WERI-Rb-1 (cell line): ENCODE results near the gene SHTN1.

Experiments used
- DNase-seq: peaks from one replicate; pipeline ENCODE4 v3.0.0-alpha.2; 2020
- H3K27ac ChIP-seq: fragments of 250-450 bp; sonication (Bioruptor Pico); 2 replicates; pipeline ENCODE4 v1.5.1; 2020; ENCODE audit warnings: mild to moderate bottlenecking, moderate library complexity
- H3K27me3 ChIP-seq: fragments of 250-450 bp; sonication (Bioruptor Pico); 2 replicates; pipeline ENCODE4 v1.5.1; 2021; ENCODE audit warnings: mild to moderate bottlenecking, low read depth, moderate library complexity; ENCODE audit not compliant: insufficient read depth, severe bottlenecking
- H3K36me3 ChIP-seq: fragments of 250-450 bp; sonication (Bioruptor Pico); 2 replicates; pipeline ENCODE4 v1.5.1; 2020; ENCODE audit warnings: mild to moderate bottlenecking, moderate library complexity
- H3K4me3 ChIP-seq: 2 replicates; pipeline ENCODE4 v1.5.1; 2011; ENCODE audit warnings: low read depth, mild to moderate bottlenecking, control low read depth, low read length
- H3K9me3 ChIP-seq: fragments of 250-450 bp; sonication (Bioruptor Pico); 2 replicates; pipeline ENCODE4 v1.5.1; 2021; ENCODE audit warnings: mild to moderate bottlenecking, moderate library complexity; ENCODE audit not compliant: severe bottlenecking
- TF ChIP-seq, protein P1 (sequence below): IDR thresholded peaks from 2 replicates; pipeline ENCODE4 v1.5.1; 2011; ENCODE audit warnings: low read depth, mild to moderate bottlenecking, control low read depth, inconsistent platforms, low read length

SHTN1 gene

DNA sequence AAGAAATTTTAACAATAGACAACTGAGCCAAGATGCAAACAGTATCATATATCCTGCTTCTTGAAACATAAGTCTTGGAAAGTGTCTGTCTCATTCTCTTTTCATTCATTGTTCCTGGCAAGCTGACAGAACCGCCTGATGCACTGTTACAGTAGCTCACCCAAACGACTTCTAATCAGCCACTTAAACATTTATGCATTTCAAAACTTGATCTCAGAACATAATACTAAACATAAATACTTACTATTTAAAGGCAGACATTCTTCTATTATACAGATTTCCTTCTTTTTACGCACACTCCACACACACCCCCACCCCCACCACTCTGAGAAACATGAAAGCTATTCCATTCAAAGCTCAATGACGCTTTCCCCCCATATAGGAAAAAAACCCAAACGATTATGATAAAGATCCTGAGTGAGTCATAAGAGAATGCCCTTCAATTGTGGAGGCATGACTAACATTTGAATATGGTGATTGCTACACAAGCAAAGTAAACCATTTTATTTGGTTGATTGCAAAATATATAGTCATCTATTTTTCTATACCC lies 30.5 kb downstream of the SHTN1 start:
- DNase-seq: no peak
- no peak overlapping the region for H3K4me3 ChIP-seq
- TF ChIP-seq, protein P1, sequence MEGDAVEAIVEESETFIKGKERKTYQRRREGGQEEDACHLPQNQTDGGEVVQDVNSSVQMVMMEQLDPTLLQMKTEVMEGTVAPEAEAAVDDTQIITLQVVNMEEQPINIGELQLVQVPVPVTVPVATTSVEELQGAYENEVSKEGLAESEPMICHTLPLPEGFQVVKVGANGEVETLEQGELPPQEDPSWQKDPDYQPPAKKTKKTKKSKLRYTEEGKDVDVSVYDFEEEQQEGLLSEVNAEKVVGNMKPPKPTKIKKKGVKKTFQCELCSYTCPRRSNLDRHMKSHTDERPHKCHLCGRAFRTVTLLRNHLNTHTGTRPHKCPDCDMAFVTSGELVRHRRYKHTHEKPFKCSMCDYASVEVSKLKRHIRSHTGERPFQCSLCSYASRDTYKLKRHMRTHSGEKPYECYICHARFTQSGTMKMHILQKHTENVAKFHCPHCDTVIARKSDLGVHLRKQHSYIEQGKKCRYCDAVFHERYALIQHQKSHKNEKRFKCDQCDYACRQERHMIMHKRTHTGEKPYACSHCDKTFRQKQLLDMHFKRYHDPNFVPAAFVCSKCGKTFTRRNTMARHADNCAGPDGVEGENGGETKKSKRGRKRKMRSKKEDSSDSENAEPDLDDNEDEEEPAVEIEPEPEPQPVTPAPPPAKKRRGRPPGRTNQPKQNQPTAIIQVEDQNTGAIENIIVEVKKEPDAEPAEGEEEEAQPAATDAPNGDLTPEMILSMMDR: no peak
- peaks cover 21% of the 10 kb centered on the region for H3K36me3 ChIP-seq
- no peaks in the 10 kb centered on the region for H3K27me3 ChIP-seq
- H3K9me3 ChIP-seq: no peaks in the 10 kb centered on the region
- H3K27ac ChIP-seq: no peak overlapping the region

DNA sequence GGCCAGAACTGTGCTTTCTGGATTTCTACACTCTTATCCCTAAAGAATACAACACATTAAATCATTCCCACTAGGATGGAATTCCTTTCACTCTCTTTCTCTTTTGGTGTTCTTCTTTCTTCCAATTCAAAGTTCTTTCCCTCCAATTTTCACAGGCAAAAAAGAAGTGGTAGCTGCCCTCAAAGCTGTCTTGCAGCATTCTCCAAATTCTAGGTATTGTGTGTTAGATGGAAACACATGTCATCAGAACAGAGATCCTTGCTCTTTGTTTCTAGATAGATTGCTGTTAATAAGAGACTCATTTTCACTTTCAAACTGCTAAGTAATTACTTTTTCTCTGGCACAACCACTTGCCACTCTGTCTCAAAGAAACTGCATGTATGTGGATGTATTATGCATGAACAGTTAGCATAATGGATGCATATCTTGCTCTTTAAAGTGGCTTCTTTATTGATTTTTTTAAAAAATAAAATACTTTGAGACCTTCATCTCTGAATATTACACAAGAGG lies 31.0 kb downstream of the SHTN1 start:
- H3K9me3 ChIP-seq: no peaks in the 10 kb centered on the region
- H3K27me3 ChIP-seq: no peaks in the 10 kb centered on the region
- TF ChIP-seq, protein P1: no peak
- H3K27ac ChIP-seq: no peak overlapping the region
- H3K4me3 ChIP-seq: no peak overlapping the region
- no peak for DNase-seq
- H3K36me3 ChIP-seq: peaks cover 24% of the 10 kb centered on the region

DNA sequence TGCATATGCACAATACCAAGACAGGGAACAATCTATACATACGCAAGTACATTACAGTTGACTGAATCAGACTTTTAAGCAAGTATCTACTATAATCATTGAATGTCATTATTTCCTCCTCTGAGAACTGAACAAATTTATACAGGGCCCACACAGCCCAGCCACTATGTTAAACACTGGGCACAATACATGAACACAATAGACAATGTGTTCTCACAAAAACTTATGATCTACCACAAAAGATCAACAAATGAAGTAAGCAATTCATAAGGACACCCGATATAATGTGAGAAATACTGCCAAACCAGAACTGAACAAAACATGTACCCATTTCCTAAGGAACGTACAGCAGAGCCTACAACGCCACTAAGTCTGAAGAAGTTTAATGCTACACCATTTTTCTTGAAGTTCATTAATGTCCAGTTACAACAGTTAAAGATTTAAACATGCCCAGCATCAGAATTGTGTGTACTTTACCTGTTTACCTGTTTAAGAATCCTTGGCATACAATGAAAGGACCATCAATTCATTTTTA lies 31.5 kb downstream of the SHTN1 start:
- no peaks in the 10 kb centered on the region for H3K9me3 ChIP-seq
- TF ChIP-seq, protein P1: no peak
- no peak overlapping the region for H3K27ac ChIP-seq
- DNase-seq: no peak
- no peak overlapping the region for H3K4me3 ChIP-seq
- H3K27me3 ChIP-seq: no peaks in the 10 kb centered on the region
- H3K36me3 ChIP-seq: peaks cover 22% of the 10 kb centered on the region

DNA sequence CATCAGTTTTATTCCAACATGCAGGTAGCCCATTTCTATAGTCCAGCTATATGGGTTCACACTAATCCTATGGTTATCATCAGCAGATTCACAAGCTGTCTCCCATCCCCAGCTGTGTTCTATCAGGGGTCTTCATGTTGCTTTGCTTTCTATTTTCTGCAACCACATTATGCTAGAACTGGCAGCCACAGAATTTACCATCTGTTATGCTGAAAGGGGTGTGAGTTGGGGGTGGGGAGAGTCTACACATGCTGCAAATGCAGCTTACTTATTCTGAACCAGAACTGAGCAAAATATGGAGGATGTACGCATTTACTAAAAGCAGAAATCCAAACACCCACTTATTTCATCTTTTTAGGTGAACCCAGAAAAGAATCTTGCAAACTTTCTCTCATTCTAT lies 32.9 kb downstream of the SHTN1 start:
- no peak overlapping the region for H3K4me3 ChIP-seq
- H3K36me3 ChIP-seq: peaks cover 14% of the 10 kb centered on the region
- H3K9me3 ChIP-seq: no peaks in the 10 kb centered on the region
- H3K27ac ChIP-seq: no peak overlapping the region
- no peak for DNase-seq
- TF ChIP-seq, protein P1: no peak
- H3K27me3 ChIP-seq: no peaks in the 10 kb centered on the region

DNA sequence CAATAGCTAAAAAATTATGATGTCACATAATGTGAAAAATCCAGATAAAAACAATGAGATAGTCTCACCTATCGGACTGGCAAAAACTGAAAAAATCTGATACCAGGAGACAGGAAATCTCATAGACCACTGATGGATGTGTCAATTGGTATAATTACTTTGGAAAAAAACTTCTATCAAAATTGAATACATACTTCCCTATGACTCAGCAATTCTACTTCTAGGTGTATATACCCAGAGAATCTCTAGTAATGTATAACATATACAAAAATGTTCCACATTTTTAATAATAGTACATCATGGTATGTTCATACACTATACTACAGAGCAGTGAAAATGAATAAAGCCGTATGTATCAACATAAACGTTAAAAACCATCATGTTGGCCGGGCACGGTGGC lies 34.9 kb downstream of the SHTN1 start:
- DNase-seq: no peak
- Histone ChIP-seq H3K27me3 (no peaks in the 10 kb centered on the region), H3K36me3 (peaks cover 21% of the 10 kb centered on the region), H3K27ac (no peak overlapping the region), H3K4me3 (no peak overlapping the region), H3K9me3 (no peaks in the 10 kb centered on the region)
- TF ChIP-seq, protein P1: no peak

DNA sequence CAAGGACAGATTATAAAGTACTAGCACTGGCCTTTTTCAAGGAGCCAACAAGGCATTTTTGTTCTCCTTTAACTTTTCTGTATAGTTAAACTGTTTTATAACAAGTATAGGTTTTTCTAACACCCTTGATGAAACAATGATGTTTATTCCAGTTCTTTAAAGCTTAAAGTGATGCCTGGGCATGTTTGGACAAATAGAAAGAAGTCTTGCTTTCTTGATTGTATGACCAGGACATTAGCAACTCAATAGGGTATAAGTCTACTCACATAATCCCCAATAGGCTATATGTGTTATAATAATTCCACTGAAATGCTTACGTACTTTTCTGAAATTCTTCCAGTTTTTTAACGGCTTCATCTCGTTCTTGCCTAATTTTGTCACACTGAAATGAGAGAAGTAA lies 36.7 kb downstream of the SHTN1 start:
- Histone ChIP-seq H3K27me3 (no peaks in the 10 kb centered on the region), H3K9me3 (no peaks in the 10 kb centered on the region), H3K4me3 (no peak overlapping the region), H3K27ac (no peak overlapping the region), H3K36me3 (peaks cover 27% of the 10 kb centered on the region)
- DNase-seq: no peak
- TF ChIP-seq, protein P1: no peak
